Lower lobe of right lung (tissue), 2 donors: ENCODE measurements around the gene INPP5E. TPM values are rescaled to one million over a fixed set of nuclear protein-coding genes. Genes with fewer than 3 reads are reported as not detected.
A peak's percentile ranks its signal among the peaks of the same experiment; 100 is the strongest.

ENCODE experiments used
- ATAC-seq, 2 donors: fragments of 200-7000 bp; cut with Tn5 transposase; one replicate each; pipeline ENCODE4 v1.9.1; 2020 to 2022; ENCODE audit warnings: mild to moderate bottlenecking in 2 of 2, moderate library complexity in 2 of 2
- DNase-seq: peaks from one replicate; pipeline ENCODE4 v3.0.0-alpha.2; 2020
- H3K27ac ChIP-seq: fragments of 200-600 bp; one replicate; pipeline ENCODE4 v1.8.0; 2022
- H3K27me3 ChIP-seq: fragments of 200-600 bp; one replicate; pipeline ENCODE4 v1.8.0; 2022; ENCODE audit warnings: low read depth
- H3K36me3 ChIP-seq: fragments of 200-600 bp; one replicate; pipeline ENCODE4 v1.8.0; 2022; ENCODE audit warnings: mild to moderate bottlenecking
- H3K4me1 ChIP-seq: fragments of 200-600 bp; one replicate; pipeline ENCODE4 v1.8.0; 2022
- H3K4me3 ChIP-seq: fragments of 200-600 bp; one replicate; pipeline ENCODE4 v1.8.0; 2022; ENCODE audit warnings: mild to moderate bottlenecking
- H3K9me3 ChIP-seq: fragments of 200-600 bp; one replicate; pipeline ENCODE4 v1.8.0; 2022
- intact Hi-C: fragments of 100-400 bp; cut with DNase I; formaldehyde crosslinking; loops from one replicate; pipeline ENCODE4 v1.11.0; 2022
- total RNA-seq: library from RNA; stranded (reverse); fragmentation: NEBNext Ultra II Directional; extraction: Animal tissue kit (Norgen Biotek cat#: 25700); gene quantifications from one replicate; pipeline ENCODE4 v1.2.1, GENCODE V29; 2021
- TF ChIP-seq, protein P1 (sequence below): fragments of 200-600 bp; IDR thresholded peaks from one replicate; pipeline ENCODE4 v1.8.0; 2022; ENCODE audit warnings: antibody characterized with exemption, mild to moderate bottlenecking
- donor health status: DM: no; HTN: yes; CAD: no; lungs with severe emphysema.

Gene INPP5E
- total RNA-seq, 1 donor from 2014 or later: 13.8 TPM

GRCh38 chr9:136437839-136438547, 1.7 kb downstream of the INPP5E start:
- Histone ChIP-seq H3K4me1 (peaks cover 32% of the 10 kb centered on the region), H3K27ac (peak overlapping the region; percentile 78), H3K4me3 (peak overlapping the region; percentile 96), H3K9me3 (no peaks in the 10 kb centered on the region), H3K36me3 (peaks cover 38% of the 10 kb centered on the region), H3K27me3 (no peaks in the 10 kb centered on the region)
- no peak for DNase-seq
- intact Hi-C loops: no loop called here
- no peak for ATAC-seq
- TF ChIP-seq, protein P1, sequence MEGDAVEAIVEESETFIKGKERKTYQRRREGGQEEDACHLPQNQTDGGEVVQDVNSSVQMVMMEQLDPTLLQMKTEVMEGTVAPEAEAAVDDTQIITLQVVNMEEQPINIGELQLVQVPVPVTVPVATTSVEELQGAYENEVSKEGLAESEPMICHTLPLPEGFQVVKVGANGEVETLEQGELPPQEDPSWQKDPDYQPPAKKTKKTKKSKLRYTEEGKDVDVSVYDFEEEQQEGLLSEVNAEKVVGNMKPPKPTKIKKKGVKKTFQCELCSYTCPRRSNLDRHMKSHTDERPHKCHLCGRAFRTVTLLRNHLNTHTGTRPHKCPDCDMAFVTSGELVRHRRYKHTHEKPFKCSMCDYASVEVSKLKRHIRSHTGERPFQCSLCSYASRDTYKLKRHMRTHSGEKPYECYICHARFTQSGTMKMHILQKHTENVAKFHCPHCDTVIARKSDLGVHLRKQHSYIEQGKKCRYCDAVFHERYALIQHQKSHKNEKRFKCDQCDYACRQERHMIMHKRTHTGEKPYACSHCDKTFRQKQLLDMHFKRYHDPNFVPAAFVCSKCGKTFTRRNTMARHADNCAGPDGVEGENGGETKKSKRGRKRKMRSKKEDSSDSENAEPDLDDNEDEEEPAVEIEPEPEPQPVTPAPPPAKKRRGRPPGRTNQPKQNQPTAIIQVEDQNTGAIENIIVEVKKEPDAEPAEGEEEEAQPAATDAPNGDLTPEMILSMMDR: no peak

DNA sequence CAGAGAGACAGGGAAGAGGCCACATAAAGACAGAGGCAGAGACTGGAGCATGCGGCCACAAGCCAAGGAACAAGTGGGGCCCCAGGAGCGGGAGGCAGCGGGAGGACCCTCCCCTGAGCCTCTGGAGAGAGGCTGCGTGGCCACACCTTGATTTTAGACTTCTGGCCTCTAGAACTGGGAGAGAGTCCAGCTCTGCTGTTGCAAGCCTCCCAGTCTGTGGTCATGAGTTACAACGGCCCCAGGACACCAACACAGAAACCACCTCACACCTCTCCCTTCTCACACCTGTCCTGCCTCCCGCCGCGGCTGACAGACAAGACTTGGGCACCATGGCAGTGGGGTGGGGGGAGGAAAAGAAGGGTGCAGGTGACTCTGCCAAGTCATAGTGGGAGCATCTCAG, 2.2 kb downstream of the INPP5E start:
- intact Hi-C loops: no loop called here
- Histone ChIP-seq H3K4me1 (peaks cover 32% of the 10 kb centered on the region), H3K36me3 (peaks cover 37% of the 10 kb centered on the region), H3K27ac (no peak overlapping the region), H3K4me3 (peak overlapping the region; percentile 96), H3K9me3 (no peaks in the 10 kb centered on the region), H3K27me3 (no peaks in the 10 kb centered on the region)
- TF ChIP-seq, protein P1: no peak
- DNase-seq: no peak
- no peak for ATAC-seq

GRCh38 chr9:136436055-136436634, 3.5 kb downstream of the INPP5E start:
- no peak for ATAC-seq
- Histone ChIP-seq H3K9me3 (no peaks in the 10 kb centered on the region), H3K4me3 (no peak overlapping the region), H3K27me3 (no peaks in the 10 kb centered on the region), H3K36me3 (peaks cover 31% of the 10 kb centered on the region), H3K27ac (no peak overlapping the region), H3K4me1 (peaks cover 32% of the 10 kb centered on the region)
- no peak for DNase-seq
- TF ChIP-seq, protein P1: no peak
- intact Hi-C loops: no loop called here

DNA sequence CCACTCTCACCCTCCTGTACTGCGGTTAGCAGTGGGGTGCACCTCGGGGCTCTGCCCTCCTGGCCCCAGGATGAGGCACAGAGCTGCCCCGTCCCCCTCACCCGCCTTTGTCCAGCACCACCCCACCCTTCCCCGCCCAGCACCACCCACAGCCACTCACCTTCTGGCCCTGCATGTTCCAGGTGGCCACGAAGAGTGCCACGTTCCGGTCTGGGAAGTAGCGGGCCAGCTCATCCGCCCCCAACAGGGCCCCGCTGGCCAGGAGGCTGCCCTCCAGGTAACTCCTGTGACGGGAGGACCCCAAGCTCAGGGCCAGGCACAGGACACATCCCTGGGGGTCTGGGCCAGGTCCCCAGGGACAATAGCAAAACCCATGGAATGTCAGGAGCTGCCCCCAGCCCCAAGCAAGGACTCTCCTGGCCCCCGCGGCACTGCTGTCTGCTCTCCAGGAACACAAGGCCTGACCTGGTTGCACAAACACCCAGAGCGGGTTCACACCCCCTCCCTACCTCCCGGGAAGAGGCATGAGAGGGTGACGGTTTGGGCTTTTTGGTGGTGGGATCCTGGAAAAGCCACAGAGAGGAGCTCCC, 5.0 kb downstream of the INPP5E start:
- Histone ChIP-seq H3K27ac (no peak overlapping the region), H3K27me3 (no peaks in the 10 kb centered on the region), H3K9me3 (no peaks in the 10 kb centered on the region), H3K4me3 (no peak overlapping the region), H3K4me1 (peaks cover 26% of the 10 kb centered on the region), H3K36me3 (peaks cover 36% of the 10 kb centered on the region)
- intact Hi-C loops: no loop called here
- TF ChIP-seq, protein P1: no peak
- no peak for ATAC-seq
- no peak for DNase-seq

DNA sequence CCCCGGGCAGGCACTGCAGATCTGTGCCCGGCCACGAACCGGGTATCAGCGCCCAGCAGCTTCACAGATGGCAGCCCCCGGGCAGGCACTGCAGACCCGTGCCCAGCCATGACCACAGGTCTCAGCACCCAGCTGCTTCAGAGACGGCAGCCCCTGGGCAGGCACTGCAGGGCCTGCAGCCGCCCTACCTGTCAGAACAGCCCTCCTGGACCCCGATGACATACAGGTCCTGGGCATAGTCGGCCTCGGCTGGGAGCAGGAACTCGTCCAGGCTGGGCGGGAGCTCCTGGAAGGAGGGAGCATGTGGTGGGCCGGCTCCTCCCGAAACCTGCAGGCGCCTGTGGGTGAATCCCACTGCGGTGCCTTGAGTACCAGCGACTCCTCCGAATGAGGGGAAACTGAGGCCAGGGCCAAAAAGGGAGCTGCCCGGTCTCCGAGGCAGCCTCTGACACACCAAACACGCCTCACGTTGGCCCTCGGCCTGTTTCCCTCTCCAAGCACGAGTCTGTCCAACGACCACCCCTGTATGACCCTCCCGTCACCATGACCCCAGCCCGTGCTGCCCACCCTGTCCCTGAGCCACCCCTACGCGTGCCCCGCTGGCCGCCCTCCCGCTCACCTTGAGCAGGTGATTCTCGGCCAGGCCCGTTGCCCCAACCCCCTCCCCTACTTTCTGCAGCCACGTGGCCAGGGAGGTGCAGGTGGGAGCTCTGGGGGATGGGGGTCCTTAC, 5.6 kb downstream of the INPP5E start:
- H3K27ac ChIP-seq: no peak overlapping the region
- TF ChIP-seq, protein P1: no peak
- peaks cover 26% of the 10 kb centered on the region for H3K4me1 ChIP-seq
- H3K27me3 ChIP-seq: no peaks in the 10 kb centered on the region
- ATAC-seq (no peak), DNase-seq (no peak)
- no peaks in the 10 kb centered on the region for H3K9me3 ChIP-seq
- H3K4me3 ChIP-seq: no peak overlapping the region
- intact Hi-C loops: no loop called here
- H3K36me3 ChIP-seq: peaks cover 42% of the 10 kb centered on the region
